ENCODE measurements around the gene RAB11FIP3.
"Not testable (repeated sequence)": the region's sequence is repeated elsewhere in the genome, so short reads cannot be mapped to it uniquely, and the experiment has no call there.

Gene RAB11FIP3

GRCh38 chr16:391885-392335, 33.5 kb upstream of the RAB11FIP3 start:
- DNase-seq: peak; percentile 75 to 80

GRCh38 chr16:392450-393030, 32.9 kb upstream of the RAB11FIP3 start:
- DNase-seq: peak in 1 of 2 donors; percentile 39

GRCh38 chr16:396199-396598, 29.2 kb upstream of the RAB11FIP3 start:
- no peak for DNase-seq

- DNase-seq: no peak
Measured at GRCh38 chr16:396605-397004, 28.8 kb upstream of the RAB11FIP3 start.

GRCh38 chr16:397135-397661, 28.3 kb upstream of the RAB11FIP3 start, which contains the start of gene NME4:
Gene NME4 (plus strand): TSS chr16:397199. CDS start chr16:397223, 24 bp downstream.
- no peak for DNase-seq

GRCh38 chr16:397736-398332, 27.6 kb upstream of the RAB11FIP3 start:
- DNase-seq: peak; percentile 25 to 43

- no peak for DNase-seq
Measured at GRCh38 chr16:398561-399339, 26.7 kb upstream of the RAB11FIP3 start.

- DNase-seq: no peak
Measured at GRCh38 chr16:399340-400019, 26.0 kb upstream of the RAB11FIP3 start.

- DNase-seq: no peak
Measured at GRCh38 chr16:400061-400591, 25.3 kb upstream of the RAB11FIP3 start.

GRCh38 chr16:401468-402348, 23.7 kb upstream of the RAB11FIP3 start, which contains the start of gene DECR2:
Gene DECR2 (plus strand): TSS chr16:401885. CDS start chr16:401964, 79 bp downstream.
- peak; percentile 95 to 97 for DNase-seq

- DNase-seq: no peak
Measured at GRCh38 chr16:404971-405486, 20.4 kb upstream of the RAB11FIP3 start.

GRCh38 chr16:405548-406506, 19.6 kb upstream of the RAB11FIP3 start:
- no peak for DNase-seq

- DNase-seq: no peak
Measured at GRCh38 chr16:407253-407652, 18.2 kb upstream of the RAB11FIP3 start.

- DNase-seq: no peak
Measured at GRCh38 chr16:410516-411178, 14.8 kb upstream of the RAB11FIP3 start.

- DNase-seq: no peak
Measured at GRCh38 chr16:411576-412265, 13.7 kb upstream of the RAB11FIP3 start.

GRCh38 chr16:414395-415169, 10.9 kb upstream of the RAB11FIP3 start:
- DNase-seq: no peak

GRCh38 chr16:415170-415498, 10.3 kb upstream of the RAB11FIP3 start:
- DNase-seq: not testable (repeated sequence)

- DNase-seq: not testable (repeated sequence)
Measured at GRCh38 chr16:422179-422578, 3.3 kb upstream of the RAB11FIP3 start.

All from CD4-positive, alpha-beta T cell treated with Interleukin-4 for 1 hour (primary cell).